Stimulated activated CD4-positive, alpha-beta T cell treated with anti-CD3 and anti-CD28 coated beads, TNF-alpha, amount 100 ng/mL, for 48 hours (primary cell): ENCODE results near the gene IL18.
"Not testable (repeated sequence)": the region's sequence is repeated elsewhere in the genome, so short reads cannot be mapped to it uniquely, and the experiment has no call there.

ENCODE experiments used
- DNase-seq, 3 donors: peaks; one replicate each; pipeline ENCODE4 v3.0.0-alpha.2; 2020; ENCODE audit warnings: low read depth in 3 of 3

The IL18 gene

DNA sequence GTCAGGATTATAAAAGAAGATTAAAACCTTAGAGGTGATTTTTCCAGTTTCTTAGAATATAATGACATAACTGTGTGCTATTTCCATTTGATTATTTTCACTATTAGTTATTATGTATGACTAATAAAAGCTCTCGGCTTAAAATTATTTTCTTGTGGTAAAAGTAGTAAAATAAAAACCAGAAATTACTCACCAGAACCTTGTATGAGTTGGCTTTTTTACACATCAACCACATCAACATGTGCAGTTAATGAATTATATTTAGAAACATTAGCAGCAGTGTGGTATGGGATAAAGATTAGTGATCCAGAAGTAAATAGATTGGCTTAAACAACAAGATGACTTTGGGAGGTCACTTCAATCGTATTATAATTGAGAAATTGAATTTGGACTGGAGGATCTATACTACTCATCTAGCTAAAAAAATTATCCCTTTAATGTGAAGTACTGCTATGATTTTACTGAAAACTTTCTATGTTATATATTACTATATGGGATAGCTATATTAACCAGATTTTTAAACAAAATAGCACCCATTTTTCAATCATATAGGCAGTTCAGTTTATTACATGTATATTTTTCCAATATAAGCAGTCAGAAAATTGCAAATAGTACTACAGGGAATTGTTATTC, 8.6 kb upstream of the IL18 start:
- DNase-seq = no peak

DNA sequence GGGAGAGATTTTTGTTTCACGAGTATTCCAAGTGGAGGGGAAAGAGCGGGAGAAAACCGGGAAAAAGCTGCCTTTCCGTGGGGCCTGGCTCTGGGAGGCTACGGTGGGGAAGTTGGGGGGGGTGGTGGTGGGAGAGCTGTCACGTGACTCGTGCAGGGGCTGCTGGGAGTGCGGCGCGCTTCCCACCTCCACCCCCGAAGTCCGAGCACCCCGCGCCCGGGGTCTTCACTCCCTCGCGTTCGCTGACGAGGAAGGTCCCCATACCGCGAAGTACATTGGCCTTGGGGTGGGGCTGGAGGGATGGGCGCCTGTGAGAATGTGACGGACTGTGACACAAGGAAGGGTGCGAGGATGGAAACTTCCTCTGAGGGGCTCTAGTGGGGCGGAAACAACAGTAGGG, 3.3 kb upstream of the IL18 start, which contains the start of gene TEX12:
TEX12 (plus strand) TSS at position 228 of the 400 bp plus-strand sequence. CDS start 1,897 bp downstream, outside the sequence.
- no peak for DNase-seq

DNA sequence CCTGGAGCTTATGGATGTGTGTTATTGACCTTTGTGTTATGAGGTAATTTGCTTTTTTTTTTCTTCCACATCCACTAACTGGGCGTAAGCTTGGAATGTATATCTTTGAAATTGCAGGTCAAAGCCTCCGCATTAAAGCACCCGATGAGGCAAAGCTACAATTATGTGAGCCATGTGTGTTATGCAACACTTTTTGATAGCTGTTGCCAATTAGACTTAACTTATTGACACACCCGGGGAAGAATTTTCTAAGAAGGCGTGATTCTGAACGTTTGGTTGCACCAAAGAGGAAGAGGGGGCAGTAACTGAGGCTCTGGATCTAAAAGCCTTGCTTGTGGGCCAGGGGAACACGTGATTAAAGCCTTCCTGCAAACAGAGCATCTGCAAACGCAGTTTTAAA, 2.7 kb upstream of the IL18 start:
- DNase-seq = no peak

DNA sequence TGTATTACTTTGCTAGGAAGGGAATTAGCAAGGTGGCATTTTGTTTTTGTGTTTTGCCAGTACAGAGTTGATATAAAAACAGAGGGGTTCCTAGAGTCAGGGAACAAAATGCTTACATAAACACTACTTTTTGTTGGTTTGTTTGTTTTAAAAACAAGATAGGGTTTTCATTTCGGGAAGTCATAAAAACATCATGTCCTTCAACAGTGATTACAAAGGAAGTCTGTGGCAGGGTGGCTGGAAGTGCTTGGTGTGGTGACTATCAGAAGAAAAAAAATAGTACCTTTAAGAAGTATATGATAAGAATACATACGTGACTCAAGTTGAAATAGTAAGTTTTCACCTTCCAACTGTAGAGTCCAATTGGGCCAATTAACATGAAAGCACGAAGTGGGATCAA, 1.2 kb upstream of the IL18 start:
- DNase-seq = no peak

DNA sequence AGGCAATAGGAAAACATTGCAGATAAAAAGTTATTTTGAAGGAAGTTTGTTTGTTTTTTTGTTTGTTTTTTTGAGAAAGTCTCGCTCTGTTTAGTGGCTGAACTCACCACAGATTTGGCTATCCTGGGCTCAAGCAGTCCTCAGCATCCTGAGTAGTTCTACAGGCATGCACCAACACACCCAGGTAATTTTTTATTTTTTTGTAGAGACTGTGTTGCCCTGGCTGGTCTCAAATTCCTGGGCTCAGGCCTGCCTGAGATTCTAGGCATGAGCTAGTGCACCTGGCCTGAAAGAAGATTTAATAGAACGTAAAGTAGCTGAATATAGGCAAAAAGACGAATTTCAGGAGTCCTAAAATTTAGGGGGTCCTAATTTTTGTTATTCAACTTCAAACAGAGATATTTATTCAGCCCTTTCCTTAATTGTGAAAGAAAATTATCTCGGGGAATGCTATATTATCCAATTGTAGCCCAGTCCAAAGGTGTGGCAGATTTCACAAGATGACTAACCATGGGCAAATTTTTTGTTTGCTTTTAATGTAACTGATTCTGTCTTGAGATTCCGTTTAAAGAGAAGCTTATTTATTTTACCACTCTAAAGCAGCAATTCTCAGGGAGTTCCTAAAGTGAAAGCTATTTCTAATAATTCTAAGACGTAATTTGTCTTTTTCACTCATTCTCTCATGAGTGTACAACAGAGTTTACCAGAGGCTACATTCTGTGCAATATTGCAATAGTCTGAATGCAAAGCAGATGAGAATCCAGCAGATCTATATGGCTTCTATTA, 940 bp downstream of the IL18 start:
- DNase-seq = no peak

DNA sequence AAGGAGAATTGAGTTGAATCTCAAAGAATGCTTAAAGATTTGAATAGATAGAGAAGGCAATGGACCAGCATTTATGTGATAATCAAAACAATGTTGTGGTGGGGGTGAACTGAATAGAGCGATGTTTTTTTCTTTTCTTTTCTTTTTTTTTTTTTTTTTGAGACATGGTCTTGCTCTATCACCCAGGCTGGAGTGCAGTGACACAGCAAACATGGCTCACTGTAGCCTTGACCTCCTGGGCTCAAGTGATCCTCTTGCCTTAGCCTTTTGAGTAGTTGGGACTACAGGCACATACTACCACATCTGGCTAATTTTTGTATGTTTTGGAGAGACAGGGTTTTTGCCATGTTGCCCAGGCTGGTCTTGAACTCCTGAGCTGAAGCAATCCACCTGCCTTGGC, 1.7 kb downstream of the IL18 start:
- not testable (repeated sequence) for DNase-seq

DNA sequence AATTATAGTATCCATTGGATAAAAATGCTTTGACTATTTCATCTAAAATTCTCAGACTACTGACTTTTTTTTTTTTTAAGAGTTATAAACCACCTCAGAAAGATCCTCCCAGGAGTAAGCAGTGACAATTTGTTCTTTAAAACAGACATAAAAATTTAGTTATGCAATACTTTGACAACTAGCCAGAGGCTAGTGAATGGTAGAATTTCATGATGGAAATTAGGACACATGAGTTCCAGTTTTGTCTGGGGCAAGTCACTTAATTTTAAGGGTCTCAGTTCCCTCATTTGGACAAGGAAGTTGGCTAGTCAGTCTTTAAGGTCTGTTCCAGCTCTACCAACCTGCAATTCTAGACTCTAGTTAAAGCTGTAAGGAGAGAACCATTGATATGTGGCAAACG, 2.9 kb downstream of the IL18 start:
- DNase-seq = no peak

DNA sequence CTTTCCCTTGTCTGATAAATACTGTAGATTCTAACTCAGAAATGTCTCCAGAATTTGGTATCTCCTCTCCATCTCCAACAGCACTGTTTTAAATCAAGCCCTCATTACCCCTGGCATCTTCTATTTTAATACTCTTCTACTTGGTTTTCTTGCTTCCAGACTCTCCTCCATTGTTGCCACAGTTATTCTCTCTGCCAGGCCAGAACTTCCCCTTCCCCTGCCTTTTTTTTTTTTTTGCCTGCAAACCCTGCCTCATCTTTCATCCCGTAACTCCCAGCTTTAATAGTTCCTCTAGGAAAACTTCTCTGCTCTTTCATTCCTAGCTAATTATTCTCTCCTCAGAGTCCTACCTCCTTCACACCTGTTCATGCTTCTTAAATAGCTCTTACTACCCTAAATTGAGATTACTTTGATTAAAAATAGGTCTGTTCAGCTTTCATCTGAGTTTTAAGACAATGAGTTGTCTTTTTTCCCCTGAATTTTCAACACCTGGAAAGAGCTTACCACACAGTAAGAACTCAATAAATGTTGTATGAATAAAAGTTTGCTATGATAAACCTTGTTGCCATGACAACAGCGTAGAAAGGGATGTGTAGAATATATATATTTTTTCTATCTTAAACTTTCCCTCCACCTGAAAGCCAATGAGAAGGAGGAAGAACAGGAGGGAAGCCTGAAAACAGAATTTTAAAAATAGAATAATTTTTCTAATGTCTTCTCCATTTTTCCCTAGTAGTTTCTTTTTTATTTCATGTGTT, 3.6 kb downstream of the IL18 start:
- no peak for DNase-seq

DNA sequence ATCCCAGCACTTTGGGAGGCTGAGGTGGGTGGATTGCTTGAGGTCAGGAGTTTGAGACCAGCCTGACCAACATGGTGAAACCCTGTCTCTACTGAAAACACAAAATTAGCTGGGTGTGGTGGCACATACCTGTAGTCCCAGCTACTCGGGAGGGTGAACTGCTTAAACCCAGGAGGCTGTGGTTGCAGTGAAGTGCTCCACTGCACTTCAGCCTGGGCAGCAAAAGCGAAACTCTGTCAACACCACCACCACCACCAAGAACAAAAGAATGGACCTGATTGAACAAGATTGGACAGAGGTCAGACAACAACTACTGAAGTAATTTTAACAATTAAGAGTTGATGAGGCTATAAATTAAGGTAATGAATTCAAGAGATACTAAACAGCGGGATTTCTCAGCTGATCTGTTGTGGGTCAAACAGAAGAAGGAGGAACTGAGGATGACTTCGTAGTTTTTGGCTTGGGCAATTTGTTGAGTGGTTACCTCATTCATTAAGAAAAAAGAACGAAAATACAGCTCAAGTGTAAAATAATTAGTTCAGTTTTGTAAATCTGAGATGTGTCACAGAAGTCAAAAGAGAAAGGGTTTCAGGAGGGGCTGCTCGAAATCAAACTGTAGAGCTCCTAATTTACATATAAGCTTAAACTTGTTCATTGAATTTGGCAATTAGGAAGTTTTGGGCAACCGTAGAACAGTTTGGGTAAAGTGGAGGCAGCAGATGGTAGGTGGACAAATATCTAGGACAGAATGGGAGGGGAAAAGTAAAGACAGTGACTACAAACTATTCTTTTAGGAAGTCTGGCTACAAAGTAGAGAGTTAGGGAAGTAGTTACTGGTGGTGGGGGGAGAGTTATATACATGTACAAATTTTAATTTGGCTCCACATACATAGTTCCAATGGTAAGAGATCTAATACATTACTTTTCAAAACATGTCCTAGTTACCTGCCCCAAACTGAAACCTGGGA, 4.5 kb downstream of the IL18 start:
- DNase-seq = no peak

DNA sequence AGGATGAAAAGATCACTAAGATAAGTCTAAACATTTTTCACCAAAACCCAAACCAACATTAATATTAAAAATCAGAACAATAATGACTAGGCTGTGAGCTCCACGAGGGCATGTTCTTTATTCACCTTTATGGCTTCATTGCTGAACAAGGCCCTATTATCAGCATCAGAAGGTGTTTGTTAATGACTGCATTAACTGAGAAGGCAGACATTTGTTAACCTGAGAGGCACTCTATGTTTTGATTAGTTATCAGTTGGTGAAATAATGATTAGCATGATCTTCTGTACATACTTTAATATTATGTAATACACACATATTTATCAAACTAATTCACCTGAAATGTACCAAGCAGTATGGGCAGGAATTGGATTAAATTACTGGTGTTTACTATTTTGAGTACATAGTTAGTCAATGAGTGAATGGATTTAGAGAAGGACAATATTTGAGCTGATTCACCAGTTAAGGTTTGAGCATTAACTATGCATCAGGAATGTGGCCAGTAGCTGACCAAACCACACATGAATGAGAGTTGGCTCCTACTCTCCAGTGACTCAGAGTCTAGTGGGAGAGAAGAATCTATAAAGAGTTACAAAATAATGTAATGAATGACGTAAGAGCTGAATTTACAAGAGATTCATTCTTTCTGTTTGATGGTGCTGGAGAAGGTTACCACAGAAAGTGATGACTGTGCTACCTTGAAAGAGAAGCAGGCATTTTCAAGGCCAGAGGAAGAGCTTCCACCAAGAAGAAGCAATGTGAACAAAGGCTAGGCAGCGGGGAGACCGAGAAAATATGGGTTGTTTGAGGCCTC, 6.7 kb downstream of the IL18 start:
- no peak for DNase-seq

DNA sequence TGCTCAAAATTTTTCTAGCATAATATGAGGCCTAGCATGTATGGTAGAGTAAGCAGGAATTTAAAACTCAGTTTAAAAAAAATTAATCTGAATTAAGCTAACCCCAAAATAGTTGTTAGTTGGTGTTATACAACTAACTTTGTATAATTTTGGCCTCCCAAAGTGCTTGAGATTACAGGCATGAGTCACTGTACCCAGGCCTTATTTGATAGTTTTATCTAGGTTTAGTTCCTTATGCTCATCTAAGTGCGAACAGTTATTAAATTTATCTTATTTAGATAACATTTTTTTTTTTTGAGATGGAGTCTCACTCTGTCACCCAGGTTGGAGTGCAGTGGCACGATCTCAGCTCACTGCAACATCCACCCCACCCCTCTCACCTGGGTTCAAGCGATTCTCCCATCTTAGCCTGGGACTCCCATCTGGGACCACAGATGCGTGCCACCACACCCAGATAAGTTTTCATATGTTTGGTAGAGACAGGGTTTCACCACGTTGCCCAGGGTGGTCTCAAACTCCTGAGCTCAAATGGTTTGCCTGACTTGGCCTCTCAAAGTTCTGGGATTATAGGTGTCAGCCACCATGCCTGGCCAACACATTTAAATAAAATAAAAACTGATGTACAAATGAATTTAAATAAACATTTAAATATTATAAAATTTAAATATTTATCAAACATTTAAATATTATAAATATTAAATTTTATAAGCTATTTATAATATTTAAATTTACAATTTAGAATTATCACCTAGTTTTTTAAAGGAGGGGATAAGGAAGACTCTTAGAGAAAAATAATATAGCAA, 7.5 kb downstream of the IL18 start:
- no peak for DNase-seq

DNA sequence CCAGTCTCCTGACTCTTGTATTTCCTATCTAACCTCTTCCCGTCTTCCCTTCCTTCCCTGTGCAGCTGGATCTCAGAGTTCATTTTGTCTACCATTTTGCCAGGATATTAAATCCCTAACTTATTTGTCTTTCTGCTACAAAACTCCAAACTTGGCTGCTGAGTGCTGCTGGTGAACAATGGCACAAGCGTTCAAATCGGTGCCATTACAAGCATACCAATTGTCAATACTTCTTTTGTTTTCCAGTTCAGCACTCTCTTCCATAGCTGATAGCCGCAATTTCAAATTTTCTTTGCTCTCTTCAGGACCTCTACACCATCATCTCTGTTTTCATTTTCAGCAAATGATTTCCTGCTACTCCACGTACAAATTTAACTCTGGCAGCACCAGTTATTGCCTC, 13.4 kb downstream of the IL18 start:
- DNase-seq = no peak

DNA sequence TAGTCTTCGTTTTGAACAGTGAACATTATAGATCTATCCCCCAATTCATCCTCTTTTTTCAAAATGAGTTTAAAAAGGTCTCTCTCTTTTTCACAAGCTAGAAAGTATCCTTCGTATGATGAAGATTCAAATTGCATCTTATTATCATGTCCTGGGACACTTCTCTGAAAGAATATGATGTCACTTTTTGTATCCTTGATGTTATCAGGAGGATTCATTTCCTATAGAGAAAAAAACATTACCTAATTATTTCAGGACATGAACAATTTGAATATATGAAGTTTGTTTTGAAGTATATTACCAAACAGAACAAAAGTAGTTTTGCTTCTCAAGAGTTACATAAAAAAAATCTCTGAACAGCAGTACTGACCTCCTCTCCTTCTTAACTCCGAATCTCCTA, 20.3 kb downstream of the IL18 start:
- DNase-seq = no peak

DNA sequence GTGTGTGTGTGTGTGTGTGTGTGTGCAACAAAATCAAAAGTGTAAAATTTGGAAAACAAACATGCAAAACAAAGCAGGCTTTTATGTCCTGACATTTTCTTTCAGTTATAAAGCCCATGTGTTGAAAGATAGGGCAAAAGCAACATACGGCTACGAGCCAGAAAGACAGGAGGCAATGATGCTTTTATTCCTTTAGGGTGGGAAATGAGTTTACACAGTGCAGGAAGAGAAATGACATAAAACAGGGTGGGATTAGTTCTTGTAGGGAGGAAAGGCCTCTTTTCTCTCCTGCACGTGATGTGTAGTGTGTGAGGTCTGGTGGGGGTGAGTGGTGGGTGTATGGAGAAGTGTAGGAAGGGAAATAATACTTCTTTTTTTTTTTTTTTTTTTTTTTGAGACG, 29.4 kb downstream of the IL18 start:
- no peak for DNase-seq

DNA sequence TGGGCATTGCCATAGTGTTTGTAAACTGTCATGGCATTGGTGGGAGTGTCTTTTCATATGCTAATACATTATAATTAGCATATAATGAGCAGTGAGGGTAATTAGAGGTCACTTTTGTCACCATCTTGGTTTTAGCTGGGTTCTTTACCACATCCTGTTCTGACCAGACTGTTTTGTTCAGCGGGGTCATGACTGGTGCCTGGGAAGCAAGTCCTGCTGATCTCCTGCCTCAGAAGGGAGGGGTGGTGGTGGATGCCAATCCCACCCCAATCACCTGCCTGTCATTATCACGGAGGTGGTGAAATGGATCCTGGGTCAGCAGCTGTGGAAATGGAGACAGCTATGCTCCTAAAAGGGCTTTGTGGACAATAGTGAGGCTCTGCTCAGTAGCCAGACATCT, 31.2 kb downstream of the IL18 start:
- DNase-seq = no peak

DNA sequence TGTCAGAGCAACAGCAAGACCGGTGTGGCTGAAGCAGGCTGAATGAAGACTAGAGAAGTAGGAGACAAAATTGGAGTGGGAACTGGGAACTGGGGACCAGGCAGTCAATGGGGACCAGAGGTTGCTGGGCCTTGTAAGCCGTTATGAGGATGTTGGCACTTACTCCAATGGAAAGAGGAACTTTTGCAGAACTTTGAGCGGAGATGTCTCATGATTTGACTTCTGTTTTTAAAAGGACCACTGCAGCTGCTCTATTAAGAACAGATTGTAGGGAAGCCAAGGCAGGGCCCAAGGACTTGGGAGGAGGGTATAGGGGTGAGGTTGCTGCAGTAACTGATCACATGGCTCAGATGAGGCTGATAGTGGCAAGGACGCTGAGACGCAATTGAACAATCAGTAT, 34.2 kb downstream of the IL18 start:
- DNase-seq = no peak

DNA sequence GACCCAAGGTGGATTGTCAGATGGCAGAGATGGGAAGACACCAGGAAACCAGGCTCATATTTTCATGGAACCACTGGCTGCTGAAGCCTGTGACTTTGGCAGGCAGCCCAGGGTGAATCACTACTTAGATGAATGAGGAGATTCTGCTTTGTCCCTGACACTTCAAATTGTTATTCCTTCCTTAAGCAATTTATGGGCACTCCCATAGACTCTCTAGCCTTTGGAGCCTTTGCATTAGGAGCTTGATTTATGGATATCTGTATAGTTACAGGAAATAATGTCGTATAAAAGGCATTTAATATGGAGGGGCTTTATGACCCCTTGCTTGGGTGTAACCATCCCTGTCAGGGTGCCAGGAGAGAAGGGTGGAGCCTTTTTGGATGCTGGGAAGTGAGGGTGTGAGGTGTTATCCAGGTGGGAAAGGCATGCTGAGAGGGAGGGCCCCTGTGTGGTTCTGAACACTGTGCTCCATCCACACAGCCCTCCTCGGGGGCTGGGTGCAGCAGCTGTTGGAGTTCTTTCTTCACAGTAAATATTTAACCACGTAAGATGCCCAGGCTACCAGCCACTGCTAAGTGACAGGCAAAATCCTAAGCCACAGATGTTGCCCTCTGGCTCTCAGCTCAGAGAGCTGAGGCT, 35.3 kb downstream of the IL18 start:
- DNase-seq = no peak

DNA sequence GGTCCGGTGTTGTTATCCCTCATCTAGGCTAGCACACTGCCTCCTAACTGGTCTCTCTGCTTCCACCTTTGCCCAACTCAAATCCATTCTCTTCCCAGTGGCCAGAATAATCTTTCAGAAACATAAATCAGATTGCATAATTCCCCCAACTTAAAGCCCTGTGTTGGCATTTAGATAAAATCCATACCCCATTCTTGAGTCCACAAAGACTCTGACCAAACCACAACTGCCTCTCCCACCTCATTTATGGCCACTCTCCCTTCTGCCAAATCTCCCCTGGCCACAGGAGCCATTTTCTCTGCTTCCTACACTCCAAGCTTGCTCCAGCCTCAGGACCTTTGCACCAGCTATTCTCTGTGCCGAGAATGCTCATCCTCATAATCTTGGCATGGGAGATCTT, 36.8 kb downstream of the IL18 start:
- DNase-seq = no peak

DNA sequence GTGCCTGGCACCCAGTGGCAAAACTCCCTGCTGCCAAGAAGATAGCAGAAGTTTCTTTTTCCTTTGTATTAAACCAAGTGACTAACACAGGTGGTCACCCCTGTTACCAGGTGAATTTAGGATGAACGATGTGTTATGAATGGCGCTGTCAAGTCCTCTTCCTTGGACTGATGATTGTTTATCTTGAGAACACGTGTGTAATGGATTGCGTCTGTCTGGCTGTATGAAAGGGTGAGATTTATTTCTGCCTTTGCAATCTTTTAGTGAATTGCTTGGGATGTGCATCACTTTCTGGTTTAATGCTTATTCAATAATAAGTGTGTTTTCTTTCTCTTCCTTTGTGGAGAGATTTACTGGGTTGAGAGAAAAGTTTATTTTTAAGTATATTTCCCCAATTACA, 40.8 kb downstream of the IL18 start:
- no peak for DNase-seq
